ENCODE results near the gene SLC45A1.

Gene SLC45A1

DNA sequence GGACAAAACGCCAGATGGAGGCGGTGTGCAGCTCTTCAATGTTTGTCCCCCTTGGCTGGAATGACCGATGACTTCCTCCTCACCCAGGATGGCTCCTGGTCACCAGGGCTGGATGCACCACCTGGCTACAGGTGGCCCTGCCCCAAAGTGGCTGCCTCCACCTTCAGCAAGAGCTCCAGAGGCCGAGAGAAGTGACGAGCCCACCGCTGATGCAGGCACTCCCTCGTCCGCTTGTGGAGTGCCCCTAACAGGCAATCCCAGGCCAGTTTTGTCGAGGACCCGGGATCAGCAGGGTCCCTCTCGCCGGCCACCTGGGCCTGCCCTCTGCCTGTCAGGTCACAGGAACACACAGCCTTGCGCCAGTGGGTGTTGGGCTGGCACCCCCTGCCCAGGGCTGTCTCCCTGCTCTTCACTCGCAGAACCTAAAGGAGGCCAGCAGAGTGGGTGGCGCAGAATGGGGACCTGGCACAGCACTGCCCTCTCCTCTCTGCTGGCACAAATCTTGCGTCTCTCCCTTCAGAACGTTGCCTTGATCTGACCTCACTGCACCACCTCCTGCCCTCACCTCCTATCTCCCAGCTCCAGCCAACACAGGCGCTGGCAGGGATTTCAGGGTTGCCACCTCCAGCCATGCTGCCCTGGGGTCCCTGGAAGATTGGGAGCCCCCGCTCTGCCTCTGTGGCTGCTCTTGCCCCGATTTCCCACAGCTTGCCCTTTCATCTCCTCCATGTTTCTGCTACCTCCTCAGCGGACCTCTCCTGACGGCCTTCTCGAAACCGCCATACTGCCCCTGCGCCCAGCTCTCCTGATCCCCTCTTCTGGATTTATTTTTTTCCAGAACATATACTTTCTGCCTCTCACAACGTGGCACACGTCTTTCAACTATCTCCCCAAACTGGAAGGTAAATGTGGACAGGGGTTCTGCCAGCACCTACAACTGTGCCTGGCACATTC lies 38.6 kb downstream of the SLC45A1 start:
- TF ChIP-seq, protein P1, sequence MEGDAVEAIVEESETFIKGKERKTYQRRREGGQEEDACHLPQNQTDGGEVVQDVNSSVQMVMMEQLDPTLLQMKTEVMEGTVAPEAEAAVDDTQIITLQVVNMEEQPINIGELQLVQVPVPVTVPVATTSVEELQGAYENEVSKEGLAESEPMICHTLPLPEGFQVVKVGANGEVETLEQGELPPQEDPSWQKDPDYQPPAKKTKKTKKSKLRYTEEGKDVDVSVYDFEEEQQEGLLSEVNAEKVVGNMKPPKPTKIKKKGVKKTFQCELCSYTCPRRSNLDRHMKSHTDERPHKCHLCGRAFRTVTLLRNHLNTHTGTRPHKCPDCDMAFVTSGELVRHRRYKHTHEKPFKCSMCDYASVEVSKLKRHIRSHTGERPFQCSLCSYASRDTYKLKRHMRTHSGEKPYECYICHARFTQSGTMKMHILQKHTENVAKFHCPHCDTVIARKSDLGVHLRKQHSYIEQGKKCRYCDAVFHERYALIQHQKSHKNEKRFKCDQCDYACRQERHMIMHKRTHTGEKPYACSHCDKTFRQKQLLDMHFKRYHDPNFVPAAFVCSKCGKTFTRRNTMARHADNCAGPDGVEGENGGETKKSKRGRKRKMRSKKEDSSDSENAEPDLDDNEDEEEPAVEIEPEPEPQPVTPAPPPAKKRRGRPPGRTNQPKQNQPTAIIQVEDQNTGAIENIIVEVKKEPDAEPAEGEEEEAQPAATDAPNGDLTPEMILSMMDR (IDR thresholded peaks at IDR 0.05; ENCODE audit: control insufficient read depth, insufficient read depth, low read depth, low read length, missing control alignments), result no peak
- no peak overlapping the region for H3K4me3 ChIP-seq (ENCODE audit: control insufficient read depth, low read depth, low read length)
- no peak for DNase-seq (ENCODE audit: low read depth)

GRCh38 chr1:8357329-8358101 lies 39.6 kb downstream of the SLC45A1 start:
- H3K4me3 ChIP-seq (ENCODE audit: control insufficient read depth, low read depth, low read length), result no peak overlapping the region
- DNase-seq (ENCODE audit: low read depth), result no peak
- TF ChIP-seq, protein P1 (IDR thresholded peaks at IDR 0.05; ENCODE audit: control insufficient read depth, insufficient read depth, low read depth, low read length, missing control alignments), result no peak

GRCh38 chr1:8358241-8358896 lies 40.5 kb downstream of the SLC45A1 start:
- TF ChIP-seq, protein P1 (IDR thresholded peaks at IDR 0.05; ENCODE audit: control insufficient read depth, insufficient read depth, low read depth, low read length, missing control alignments), result no peak
- DNase-seq (ENCODE audit: low read depth), result no peak
- H3K4me3 ChIP-seq (ENCODE audit: control insufficient read depth, low read depth, low read length), result no peak overlapping the region

- DNase-seq (ENCODE audit: low read depth), result no peak
- TF ChIP-seq, protein P1 (IDR thresholded peaks at IDR 0.05; ENCODE audit: control insufficient read depth, insufficient read depth, low read depth, low read length, missing control alignments), result no peak
- H3K4me3 ChIP-seq (ENCODE audit: control insufficient read depth, low read depth, low read length), result no peak overlapping the region
These were observed 41.1 kb downstream of the SLC45A1 start for GRCh38 chr1:8358897-8359616.

DNA sequence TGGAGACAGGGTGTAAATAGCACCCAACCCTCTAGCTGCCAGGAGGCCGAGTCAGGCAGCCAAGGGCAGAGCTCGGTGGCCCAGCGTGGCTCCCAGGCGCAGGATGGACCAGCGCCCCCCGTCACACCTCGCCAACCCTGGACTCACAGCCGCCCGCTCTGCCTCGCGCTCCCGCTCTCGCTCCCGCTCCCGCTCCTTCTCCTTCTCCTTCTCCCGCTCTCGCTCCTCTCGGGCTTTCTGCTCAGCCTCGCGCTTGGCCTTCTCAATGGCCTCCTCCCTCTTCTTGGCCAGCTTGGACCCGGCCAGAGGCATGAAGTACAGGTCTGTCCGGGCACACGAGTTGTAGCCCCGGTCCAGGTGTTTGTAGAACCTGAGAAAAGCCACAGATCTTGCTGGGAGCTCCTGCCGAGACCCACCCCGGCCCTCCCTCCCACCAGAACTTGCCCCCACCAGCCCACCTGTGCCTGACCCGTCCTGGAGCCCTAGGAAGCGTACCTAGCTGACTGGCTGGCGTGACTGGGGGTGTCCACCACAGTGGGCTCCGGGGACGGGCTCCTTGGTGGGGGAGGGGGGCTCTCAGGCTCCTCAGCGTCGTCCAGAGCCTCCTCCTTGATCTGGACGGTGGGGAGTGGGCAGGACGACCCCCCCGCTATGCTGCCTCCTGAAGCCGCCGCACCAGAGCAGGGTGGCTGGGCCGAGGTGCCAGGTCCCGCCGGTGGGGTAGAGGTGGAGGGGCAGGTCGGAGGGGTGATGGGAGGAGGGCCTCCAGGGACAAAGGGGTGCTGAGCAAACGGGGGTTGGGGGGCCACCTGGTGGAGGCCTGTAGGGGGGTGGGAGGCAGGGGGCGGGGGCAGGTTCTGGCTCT lies 41.9 kb downstream of the SLC45A1 start:
- H3K4me3 ChIP-seq (ENCODE audit: control insufficient read depth, low read depth, low read length), result no peak overlapping the region
- DNase-seq (ENCODE audit: low read depth), result no peak
- TF ChIP-seq, protein P1 (IDR thresholded peaks at IDR 0.05; ENCODE audit: control insufficient read depth, insufficient read depth, low read depth, low read length, missing control alignments), result no peak

Data from AG09309 (cell line).